HepG2 (cell line): ENCODE results near the gene HSD3B1. TPM values are rescaled to one million over a fixed set of nuclear protein-coding genes. Genes with fewer than 3 reads are reported as not detected.

ENCODE experiments used
- ATAC-seq: fragments of 200-7000 bp; cut with Tn5 transposase; 3 replicates; pipeline ENCODE4 v1.9.1; 2020; ENCODE audit warnings: mild to moderate bottlenecking, moderate library complexity
- BruUV-seq: library from RNA; stranded (reverse); fragments of 400-500 nt; replicated peaks from 2 replicates; lab custom pipeline; 2021; lab: Mats Ljungman, UMichigan
- CTCF ChIA-PET: fragments of 300-600 bp; formaldehyde crosslinking; extraction: SDS; loops from one replicate; lab custom pipeline; 2021; ENCODE audit warnings: low total read pairs, inconsistent platforms, low intra/inter-chr PET ratio; lab: Yijun Ruan, JAX
- POLR2A ChIA-PET: fragments of 350-600 bp; sonication (Branson Sonifier 250); formaldehyde crosslinking; loops from one replicate; lab custom pipeline; 2020; ENCODE audit warnings: antibody characterized with exemption, inconsistent platforms; lab: Yijun Ruan, JAX
- DNase-seq: peaks from one replicate; pipeline ENCODE4 v3.0.0-alpha.2; 2015; ENCODE audit warnings: low spot score
- FAIRE-seq: peaks from 3 replicates; lab custom pipeline; 2011; peaks lifted over from hg19 to GRCh38; lab: Jason Lieb, UNC
- H2AFZ ChIP-seq: one replicate; pipeline ENCODE4 v1.6.1; 2011; ENCODE audit warnings: low read length, inconsistent platforms
- H3K27ac ChIP-seq: fragments of 300-600 bp; 3 replicates; pipeline ENCODE4 v1.8.0; 2011; ENCODE audit warnings: mixed run types, mild to moderate bottlenecking, mixed read lengths, low read length, inconsistent platforms; ENCODE audit not compliant: insufficient read depth; ENCODE audit errors: extremely low read length
- H3K27me3 ChIP-seq, 2 experiments: fragments of 200-600 bp in 1 of 2; 2 replicates in 1 of 2; 3 replicates in 1 of 2; pipeline versions ENCODE4 v1.6.0 to v1.8.0; 2011; ENCODE audit warnings: low read length in 2 of 2, mild to moderate bottlenecking in 2 of 2, moderate library complexity in 2 of 2, inconsistent platforms in 1 of 2; ENCODE audit not compliant: insufficient read depth in 2 of 2, control insufficient read depth in 1 of 2
- H3K36me3 ChIP-seq, 2 experiments: fragments of 200-600 bp in 1 of 2; replicated peaks in 1 of 2; 2 replicates in 1 of 2; 3 replicates in 1 of 2; pipeline versions ENCODE4 v1.5.1 to v1.8.0; 2011; ENCODE audit warnings: low read length in 2 of 2, inconsistent platforms in 1 of 2; ENCODE audit not compliant: insufficient read depth in 2 of 2, control insufficient read depth in 1 of 2
- H3K4me1 ChIP-seq: 2 replicates; pipeline ENCODE4 v1.5.1; 2012; ENCODE audit warnings: low read length, inconsistent platforms; ENCODE audit not compliant: insufficient read depth
- H3K4me2 ChIP-seq: 2 replicates; pipeline ENCODE4 v1.6.0; 2011; ENCODE audit warnings: low read depth, low read length, inconsistent platforms
- H3K4me3 ChIP-seq, 3 experiments: fragments of 200-600 bp in 1 of 3; sonication (generic), shearing (Covaris generic) in 1 of 3; replicated peaks in 1 of 3; 2 replicates each; pipeline ENCODE4 v1.5.1; 2011 to 2016; ENCODE audit warnings: low read length in 3 of 3, inconsistent platforms in 2 of 3, low read depth in 2 of 3, mild to moderate bottlenecking in 2 of 3, control low read depth in 1 of 3, mixed read lengths in 1 of 3; ENCODE audit not compliant: insufficient read depth in 1 of 3
- H3K79me2 ChIP-seq: one replicate; pipeline ENCODE4 v1.6.1; 2011; ENCODE audit warnings: low read length, inconsistent platforms; ENCODE audit not compliant: insufficient read depth
- H3K9ac ChIP-seq: 2 replicates; pipeline ENCODE4 v1.6.0; 2011; ENCODE audit warnings: mild to moderate bottlenecking, low read depth, low read length, inconsistent platforms; ENCODE audit not compliant: insufficient read depth
- H3K9me3 ChIP-seq: 2 replicates; pipeline ENCODE4 v1.5.1; 2012; ENCODE audit warnings: mild to moderate bottlenecking, low read length
- H4K20me1 ChIP-seq: 2 replicates; pipeline ENCODE4 v1.6.0; 2011; ENCODE audit warnings: inconsistent platforms, mild to moderate bottlenecking, low read length, moderate library complexity; ENCODE audit not compliant: insufficient read depth
- HDAC1 ChIP-seq: sonication (generic); formaldehyde crosslinking; IDR thresholded peaks from 2 replicates; pipeline ENCODE4 v1.5.1; 2020; ENCODE audit warnings: mild to moderate bottlenecking, missing genetic modification reagents
- ISL2 ChIP-seq: sonication (generic); formaldehyde crosslinking; IDR thresholded peaks from 2 replicates; pipeline ENCODE4 v1.5.0; 2020; ENCODE audit warnings: missing genetic modification reagents
- MXI1 ChIP-seq: IDR thresholded peaks from 3 replicates; pipeline ENCODE4 v1.6.1; 2012; ENCODE audit warnings: low read depth, low read length, inconsistent platforms, borderline replicate concordance
- RBFOX2 ChIP-seq: fragments of 200-400 bp; formaldehyde crosslinking; IDR thresholded peaks from 2 replicates; pipeline ENCODE4 v1.6.1; 2017; ENCODE audit warnings: low read depth, mild to moderate bottlenecking, low read length
- RFX3 ChIP-seq: IDR thresholded peaks from 2 replicates; pipeline ENCODE4 v1.6.1; 2016; ENCODE audit warnings: missing biosample characterization, missing genetic modification reagents
- ZNF12 ChIP-seq: sonication (generic); formaldehyde crosslinking; IDR thresholded peaks from 2 replicates; pipeline ENCODE4 v1.5.0; 2020; ENCODE audit warnings: missing genetic modification reagents
- ZNF333 ChIP-seq: sonication (generic); formaldehyde crosslinking; IDR thresholded peaks from 2 replicates; pipeline ENCODE4 v1.4.0; 2020; ENCODE audit warnings: mild to moderate bottlenecking, missing genetic modification reagents, borderline replicate concordance
- ZNF33A ChIP-seq: sonication (generic); formaldehyde crosslinking; IDR thresholded peaks from 2 replicates; pipeline ENCODE4 v1.5.1; 2020; ENCODE audit warnings: missing genetic modification reagents, mild to moderate bottlenecking, moderate library complexity, borderline replicate concordance
- ZNF83 ChIP-seq: sonication (generic); formaldehyde crosslinking; IDR thresholded peaks from 2 replicates; pipeline ENCODE4 v1.4.0; 2020; ENCODE audit warnings: missing genetic modification reagents, mild to moderate bottlenecking, borderline replicate concordance
- ZNF878 ChIP-seq: sonication (generic); formaldehyde crosslinking; IDR thresholded peaks from 2 replicates; pipeline ENCODE4 v1.8.1; 2023; ENCODE audit warnings: mild to moderate bottlenecking, missing genetic modification reagents, moderate library complexity
- WGBS: methylation state at CpG from one replicate; pipeline ENCODE4 v1.1.6; 2017; ENCODE audit warnings: low lambda C conversion rate; 5-methylcytosine and 5-hydroxymethylcytosine counted together
- in situ Hi-C: cut with HindIII; loops from 2 replicates; pipeline ENCODE4 v1.10.0; 2017; ENCODE audit warnings: low pct_unique_long_range_greater_than_20kb; ENCODE audit not compliant: extremely low pct_ligation_motif_present
- intact Hi-C: fragments of 100-400 bp; cut with micrococcal nuclease; formaldehyde crosslinking; loops from one replicate; pipeline ENCODE4 v1.10.0; 2022; ENCODE audit not compliant: unreplicated experiment
- polyA plus RNA-seq, 8 experiments: library from polyadenylated mRNA; depleted of rRNA in 3 of 8; stranded (reverse) in 7 of 8; unstranded in 1 of 8; fragments of >200 nt; fragmentation: Illumina TruSeq in 4 of 8; extraction: Trizol in 4 of 8; gene quantifications; 2 replicates each; pipeline versions ENCODE4 v1.2.1 to v1.2.3, GENCODE V29; 2011 to 2016; ENCODE audit warnings: low read depth in 4 of 8, missing spikeins in 1 of 8, mixed read lengths in 1 of 8; ENCODE audit not compliant: insufficient read depth in 1 of 8
- total RNA-seq, 5 experiments: library from RNA; depleted of rRNA; stranded (reverse); fragments of >200 nt; fragmentation: Illumina TruSeq; extraction: Trizol; gene quantifications; 2 replicates each; pipeline ENCODE4 v1.2.3, GENCODE V29; 2016; ENCODE audit warnings: low read depth in 1 of 5
- TF ChIP-seq, protein P1 (sequence below): sonication (generic); formaldehyde crosslinking; IDR thresholded peaks from 2 replicates; pipeline ENCODE4 v1.8.0; 2022; ENCODE audit warnings: mild to moderate bottlenecking, missing genetic modification reagents, moderate library complexity
- TF ChIP-seq, protein P2 (sequence below): sonication (generic); formaldehyde crosslinking; IDR thresholded peaks from one replicate; pipeline ENCODE4 v1.5.1; 2020; ENCODE audit warnings: mild to moderate bottlenecking, missing genetic modification reagents; ENCODE audit errors: not compliant biosample characterization
- TF ChIP-seq, protein P3 (sequence below): sonication (generic); formaldehyde crosslinking; IDR thresholded peaks from 2 replicates; pipeline ENCODE4 v1.4.0; 2020; ENCODE audit warnings: mild to moderate bottlenecking, low read depth, missing genetic modification reagents

The HSD3B1 gene
- total and polyA plus RNA-seq, 2 of the 13 experiments (the other 11 are each of a cell fraction or from before 2014, with no cell fraction given), result not detected

DNA sequence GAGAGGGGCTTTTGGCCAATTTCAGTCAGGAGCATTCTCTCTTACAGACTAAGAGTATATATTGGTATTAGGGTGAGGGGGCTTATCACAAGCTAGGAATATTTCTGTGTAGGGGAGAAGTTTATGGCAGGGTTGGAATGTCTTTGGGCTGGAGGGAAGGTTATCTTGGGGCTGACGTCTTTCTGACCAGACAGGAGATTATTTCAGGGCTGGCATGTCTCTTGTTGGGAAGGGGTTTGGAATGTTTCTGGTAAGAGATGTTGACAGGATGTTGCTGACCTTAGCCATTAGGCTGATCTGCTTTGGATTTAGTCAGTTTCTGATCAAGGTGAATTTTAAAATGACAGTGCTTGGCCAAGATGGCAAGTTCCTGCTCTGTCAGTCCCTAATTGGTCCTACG, 17.8 kb upstream of the HSD3B1 start:
- H3K27me3 ChIP-seq, result no peaks in the 10 kb centered on the region
- no peak overlapping the region for H3K4me3 ChIP-seq
- TF ChIP-seq HDAC1 (CRISPR knock-in tag) (no peak), ZNF333 (CRISPR knock-in tag) (no peak), ZNF33A (no peak), ZNF83 (no peak), MXI1 (no peak), RBFOX2 (no peak), ZNF878 (no peak), ZNF12 (CRISPR knock-in tag) (no peak), ISL2 (CRISPR knock-in tag) (no peak), RFX3 (CRISPR knock-in tag) (no peak)
- TF ChIP-seq, protein P1, sequence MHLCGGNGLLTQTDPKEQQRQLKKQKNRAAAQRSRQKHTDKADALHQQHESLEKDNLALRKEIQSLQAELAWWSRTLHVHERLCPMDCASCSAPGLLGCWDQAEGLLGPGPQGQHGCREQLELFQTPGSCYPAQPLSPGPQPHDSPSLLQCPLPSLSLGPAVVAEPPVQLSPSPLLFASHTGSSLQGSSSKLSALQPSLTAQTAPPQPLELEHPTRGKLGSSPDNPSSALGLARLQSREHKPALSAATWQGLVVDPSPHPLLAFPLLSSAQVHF (CRISPR knock-in tag), result no peak
- TF ChIP-seq, protein P2, sequence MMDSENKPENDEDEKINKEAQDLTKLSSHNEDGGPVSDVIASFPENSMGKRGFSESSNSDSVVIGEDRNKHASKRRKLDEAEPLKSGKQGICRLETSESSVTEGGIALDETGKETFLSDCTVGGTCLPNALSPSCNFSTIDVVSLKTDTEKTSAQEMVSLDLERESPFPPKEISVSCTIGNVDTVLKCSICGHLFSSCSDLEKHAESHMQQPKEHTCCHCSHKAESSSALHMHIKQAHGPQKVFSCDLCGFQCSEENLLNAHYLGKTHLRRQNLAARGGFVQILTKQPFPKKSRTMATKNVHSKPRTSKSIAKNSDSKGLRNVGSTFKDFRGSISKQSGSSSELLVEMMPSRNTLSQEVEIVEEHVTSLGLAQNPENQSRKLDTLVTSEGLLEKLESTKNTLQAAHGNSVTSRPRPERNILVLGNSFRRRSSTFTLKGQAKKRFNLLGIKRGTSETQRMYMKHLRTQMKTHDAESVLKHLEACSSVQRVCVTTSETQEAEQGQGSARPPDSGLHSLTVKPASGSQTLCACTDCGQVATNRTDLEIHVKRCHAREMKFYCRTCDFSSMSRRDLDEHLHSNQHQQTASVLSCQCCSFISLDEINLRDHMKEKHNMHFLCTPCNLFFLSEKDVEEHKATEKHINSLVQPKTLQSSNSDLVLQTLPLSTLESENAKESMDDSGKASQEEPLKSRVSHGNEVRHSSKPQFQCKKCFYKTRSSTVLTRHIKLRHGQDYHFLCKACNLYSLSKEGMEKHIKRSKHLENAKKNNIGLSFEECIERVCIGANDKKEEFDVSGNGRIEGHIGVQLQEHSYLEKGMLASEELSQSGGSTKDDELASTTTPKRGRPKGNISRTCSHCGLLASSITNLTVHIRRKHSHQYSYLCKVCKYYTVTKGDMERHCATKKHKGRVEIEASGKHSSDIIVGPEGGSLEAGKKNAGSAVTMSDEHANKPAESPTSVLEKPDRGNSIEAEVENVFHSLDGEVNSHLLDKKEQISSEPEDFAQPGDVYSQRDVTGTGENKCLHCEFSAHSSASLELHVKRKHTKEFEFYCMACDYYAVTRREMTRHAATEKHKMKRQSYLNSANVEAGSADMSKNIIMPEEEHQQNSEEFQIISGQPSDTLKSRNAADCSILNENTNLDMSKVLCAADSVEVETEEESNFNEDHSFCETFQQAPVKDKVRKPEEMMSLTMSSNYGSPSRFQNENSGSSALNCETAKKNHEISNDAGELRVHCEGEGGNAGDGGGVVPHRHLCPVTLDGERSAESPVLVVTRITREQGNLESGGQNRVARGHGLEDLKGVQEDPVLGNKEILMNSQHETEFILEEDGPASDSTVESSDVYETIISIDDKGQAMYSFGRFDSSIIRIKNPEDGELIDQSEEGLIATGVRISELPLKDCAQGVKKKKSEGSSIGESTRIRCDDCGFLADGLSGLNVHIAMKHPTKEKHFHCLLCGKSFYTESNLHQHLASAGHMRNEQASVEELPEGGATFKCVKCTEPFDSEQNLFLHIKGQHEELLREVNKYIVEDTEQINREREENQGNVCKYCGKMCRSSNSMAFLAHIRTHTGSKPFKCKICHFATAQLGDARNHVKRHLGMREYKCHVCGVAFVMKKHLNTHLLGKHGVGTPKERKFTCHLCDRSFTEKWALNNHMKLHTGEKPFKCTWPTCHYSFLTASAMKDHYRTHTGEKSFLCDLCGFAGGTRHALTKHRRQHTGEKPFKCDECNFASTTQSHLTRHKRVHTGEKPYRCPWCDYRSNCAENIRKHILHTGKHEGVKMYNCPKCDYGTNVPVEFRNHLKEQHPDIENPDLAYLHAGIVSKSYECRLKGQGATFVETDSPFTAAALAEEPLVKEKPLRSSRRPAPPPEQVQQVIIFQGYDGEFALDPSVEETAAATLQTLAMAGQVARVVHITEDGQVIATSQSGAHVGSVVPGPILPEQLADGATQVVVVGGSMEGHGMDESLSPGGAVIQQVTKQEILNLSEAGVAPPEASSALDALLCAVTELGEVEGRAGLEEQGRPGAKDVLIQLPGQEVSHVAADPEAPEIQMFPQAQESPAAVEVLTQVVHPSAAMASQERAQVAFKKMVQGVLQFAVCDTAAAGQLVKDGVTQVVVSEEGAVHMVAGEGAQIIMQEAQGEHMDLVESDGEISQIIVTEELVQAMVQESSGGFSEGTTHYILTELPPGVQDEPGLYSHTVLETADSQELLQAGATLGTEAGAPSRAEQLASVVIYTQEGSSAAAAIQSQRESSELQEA (CRISPR knock-in tag), result no peak
- TF ChIP-seq, protein P3, sequence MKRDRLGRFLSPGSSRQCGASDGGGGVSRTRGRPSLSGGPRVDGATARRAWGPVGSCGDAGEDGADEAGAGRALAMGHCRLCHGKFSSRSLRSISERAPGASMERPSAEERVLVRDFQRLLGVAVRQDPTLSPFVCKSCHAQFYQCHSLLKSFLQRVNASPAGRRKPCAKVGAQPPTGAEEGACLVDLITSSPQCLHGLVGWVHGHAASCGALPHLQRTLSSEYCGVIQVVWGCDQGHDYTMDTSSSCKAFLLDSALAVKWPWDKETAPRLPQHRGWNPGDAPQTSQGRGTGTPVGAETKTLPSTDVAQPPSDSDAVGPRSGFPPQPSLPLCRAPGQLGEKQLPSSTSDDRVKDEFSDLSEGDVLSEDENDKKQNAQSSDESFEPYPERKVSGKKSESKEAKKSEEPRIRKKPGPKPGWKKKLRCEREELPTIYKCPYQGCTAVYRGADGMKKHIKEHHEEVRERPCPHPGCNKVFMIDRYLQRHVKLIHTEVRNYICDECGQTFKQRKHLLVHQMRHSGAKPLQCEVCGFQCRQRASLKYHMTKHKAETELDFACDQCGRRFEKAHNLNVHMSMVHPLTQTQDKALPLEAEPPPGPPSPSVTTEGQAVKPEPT (CRISPR knock-in tag), result no peak
- ATAC-seq (no peak), DNase-seq (no peak), FAIRE-seq (no peak)
- no peaks in the 10 kb centered on the region for H3K4me1 ChIP-seq
- 31% methylated on average over 2 of the region's 2 CpGs for WGBS
- no peaks in the 10 kb centered on the region for H3K9me3 ChIP-seq
- ChIA-PET CTCF (no interaction called here), POLR2A (no interaction called here)
- no peaks in the 10 kb centered on the region for H4K20me1 ChIP-seq
- no peak overlapping the region for H3K4me2 ChIP-seq
- no peaks in the 10 kb centered on the region for H3K79me2 ChIP-seq
- H2AFZ ChIP-seq, result no peak overlapping the region
- in situ Hi-C loops (no loop called here), intact Hi-C loops (no loop called here)
- H3K9ac ChIP-seq, result no peak overlapping the region
- no peak overlapping the region for H3K27ac ChIP-seq
- H3K36me3 ChIP-seq, result no peaks in the 10 kb centered on the region
- no TSS peak for BruUV-seq
